ENCODE results near the gene NUDT19.

GRCh38 chr19:32652894-32653598, 38.6 kb upstream of the NUDT19 start:
- TF ChIP-seq CTCF (IDR thresholded peaks at IDR 0.05) (no peak), POLR2A (IDR thresholded peaks at IDR 0.05) (no peak)
